A673 (cell line): ENCODE data around the gene FICD. TPM values are rescaled to one million over a fixed set of nuclear protein-coding genes. Genes with fewer than 3 reads are reported as not detected.

ENCODE experiments used
- BruUV-seq: library from RNA; stranded (reverse); fragments of 400-500 nt; replicated peaks from 2 replicates; lab custom pipeline; 2021; lab: Mats Ljungman, UMichigan
- CTCF ChIA-PET: fragments of 300-600 bp; sonication (Branson Sonifier 250); formaldehyde crosslinking; loops from one replicate; lab custom pipeline; 2022; ENCODE audit warnings: antibody characterized with exemption; lab: Charles Lee
- POLR2A ChIA-PET: fragments of 300-600 bp; sonication (Branson Sonifier 250); formaldehyde crosslinking; loops from one replicate; lab custom pipeline; 2022; ENCODE audit warnings: antibody characterized with exemption; ENCODE audit not compliant: low non-redundant PET; lab: Charles Lee
- DNase-seq: peaks from one replicate; pipeline ENCODE4 v3.0.0-alpha.2; 2015; ENCODE audit warnings: low spot score
- H3K27ac ChIP-seq: fragments of 200-600 bp; sonication (generic); 2 replicates; pipeline ENCODE4 v1.5.1; 2016; ENCODE audit warnings: mixed run types, low read depth, mild to moderate bottlenecking, mixed read lengths, antibody characterized with exemption, low read length; ENCODE audit not compliant: poor library complexity, severe bottlenecking
- H3K27me3 ChIP-seq: fragments of 200-600 bp; sonication (generic); replicated peaks from 2 replicates; pipeline ENCODE4 v1.6.1; 2017; ENCODE audit warnings: mixed run types, low read depth, mild to moderate bottlenecking, mixed read lengths, antibody characterized with exemption, low read length; ENCODE audit not compliant: insufficient read depth, poor library complexity
- H3K36me3 ChIP-seq: fragments of 200-600 bp; sonication (generic); 2 replicates; pipeline ENCODE4 v1.6.1; 2016; ENCODE audit warnings: mixed run types, mild to moderate bottlenecking, mixed read lengths, antibody characterized with exemption, low read length; ENCODE audit not compliant: insufficient read depth, poor library complexity, severe bottlenecking
- H3K4me1 ChIP-seq: fragments of 200-600 bp; sonication (generic); 2 replicates; pipeline ENCODE4 v1.6.1; 2017; ENCODE audit warnings: mixed run types, mild to moderate bottlenecking, mixed read lengths, antibody characterized with exemption, low read length; ENCODE audit not compliant: insufficient read depth, poor library complexity, severe bottlenecking
- H3K4me3 ChIP-seq: fragments of 200-600 bp; sonication (generic); 2 replicates; pipeline ENCODE4 v1.5.1; 2016; ENCODE audit warnings: low read depth, mixed run types, mild to moderate bottlenecking, mixed read lengths, low read length; ENCODE audit not compliant: poor library complexity, severe bottlenecking
- H3K9me3 ChIP-seq: fragments of 200-600 bp; sonication (generic); 2 replicates; pipeline ENCODE4 v1.6.1; 2016; ENCODE audit warnings: mixed run types, low read depth, mild to moderate bottlenecking, mixed read lengths, antibody characterized with exemption, low read length; ENCODE audit not compliant: poor library complexity, severe bottlenecking
- EZH2 ChIP-seq: fragments of 200-600 bp; sonication (generic); IDR thresholded peaks from 2 replicates; pipeline ENCODE4 v1.6.1; 2017; ENCODE audit warnings: borderline replicate concordance, low read depth, mild to moderate bottlenecking, mixed read lengths, antibody characterized with exemption, low read length; ENCODE audit not compliant: poor library complexity, severe bottlenecking
- intact Hi-C: fragments of 100-400 bp; cut with micrococcal nuclease; formaldehyde crosslinking; loops from one replicate; pipeline ENCODE4 v1.10.0; 2022; ENCODE audit not compliant: unreplicated experiment
- total RNA-seq: library from RNA; stranded (reverse); gene quantifications from 2 replicates; pipeline ENCODE4 v1.2.3, GENCODE V29; 2021
- TF ChIP-seq, protein P1 (sequence below): fragments of 300-800, 200-600 bp; sonication (generic); conservative IDR thresholded peaks from 2 replicates; pipeline ENCODE4 v1.5.1; 2017; ENCODE audit warnings: low read depth, mild to moderate bottlenecking, antibody characterized with exemption, low read length, moderate library complexity, mixed read lengths

The FICD gene
- total RNA-seq, 1 experiment from 2014 or later: 3.6 TPM

DNA sequence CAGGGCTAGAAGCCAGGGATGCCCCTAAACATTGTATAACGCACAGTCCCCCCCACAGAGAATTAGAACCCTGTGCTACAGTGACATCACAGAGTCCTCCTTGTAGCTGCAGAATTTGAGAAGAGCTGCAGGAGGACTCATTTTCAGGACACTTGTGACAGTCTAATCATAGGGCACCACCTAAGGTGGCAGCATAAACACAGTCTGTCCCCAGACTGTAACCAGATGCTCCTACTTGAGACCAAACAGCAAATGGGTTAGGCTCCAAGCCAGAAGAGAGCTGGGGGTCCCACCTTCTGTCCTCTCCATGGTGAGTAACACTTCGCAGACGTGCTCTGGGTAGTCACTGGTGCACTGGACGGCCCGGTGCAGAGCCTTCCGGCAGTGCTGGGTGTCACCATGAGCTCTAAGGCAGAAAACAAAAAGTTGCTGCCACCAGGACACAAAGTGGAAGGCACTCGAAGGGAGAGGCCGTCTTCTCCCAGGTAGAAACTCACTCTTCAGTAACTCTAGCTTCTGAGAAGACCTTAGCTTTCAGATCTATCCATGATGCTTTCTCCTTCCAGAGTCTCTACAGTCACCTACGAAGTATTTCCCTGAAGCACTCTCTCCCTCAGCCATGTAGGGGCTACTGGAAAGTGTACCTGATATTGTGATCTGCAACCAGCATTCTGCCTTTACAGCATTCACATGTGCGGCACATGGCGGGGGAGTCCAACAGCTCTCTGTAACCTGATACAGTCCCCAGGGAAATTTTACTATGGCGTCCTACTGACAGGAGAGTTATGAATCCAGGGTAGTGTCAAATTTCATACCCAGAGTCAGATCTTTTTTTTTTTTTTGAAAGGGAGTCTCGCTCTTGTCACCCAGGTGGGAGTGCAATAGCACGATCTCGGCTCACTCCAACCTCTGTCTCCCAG is 17.1 kb downstream of the FICD start:
- DNase-seq: peak; percentile 85
- Histone ChIP-seq H3K27me3 (no peaks in the 10 kb centered on the region), H3K9me3 (no peaks in the 10 kb centered on the region), H3K36me3 (peaks cover 92% of the 10 kb centered on the region), H3K27ac (peak overlapping the region; percentile 29), H3K4me1 (peaks cover 21% of the 10 kb centered on the region), H3K4me3 (no peak overlapping the region)
- no TSS peak for BruUV-seq
- intact Hi-C loops: no loop called here
- CTCF ChIA-PET: no interaction called here
- TF ChIP-seq, protein P1, sequence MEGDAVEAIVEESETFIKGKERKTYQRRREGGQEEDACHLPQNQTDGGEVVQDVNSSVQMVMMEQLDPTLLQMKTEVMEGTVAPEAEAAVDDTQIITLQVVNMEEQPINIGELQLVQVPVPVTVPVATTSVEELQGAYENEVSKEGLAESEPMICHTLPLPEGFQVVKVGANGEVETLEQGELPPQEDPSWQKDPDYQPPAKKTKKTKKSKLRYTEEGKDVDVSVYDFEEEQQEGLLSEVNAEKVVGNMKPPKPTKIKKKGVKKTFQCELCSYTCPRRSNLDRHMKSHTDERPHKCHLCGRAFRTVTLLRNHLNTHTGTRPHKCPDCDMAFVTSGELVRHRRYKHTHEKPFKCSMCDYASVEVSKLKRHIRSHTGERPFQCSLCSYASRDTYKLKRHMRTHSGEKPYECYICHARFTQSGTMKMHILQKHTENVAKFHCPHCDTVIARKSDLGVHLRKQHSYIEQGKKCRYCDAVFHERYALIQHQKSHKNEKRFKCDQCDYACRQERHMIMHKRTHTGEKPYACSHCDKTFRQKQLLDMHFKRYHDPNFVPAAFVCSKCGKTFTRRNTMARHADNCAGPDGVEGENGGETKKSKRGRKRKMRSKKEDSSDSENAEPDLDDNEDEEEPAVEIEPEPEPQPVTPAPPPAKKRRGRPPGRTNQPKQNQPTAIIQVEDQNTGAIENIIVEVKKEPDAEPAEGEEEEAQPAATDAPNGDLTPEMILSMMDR: no peak
- TF ChIP-seq EZH2: no peak
- POLR2A ChIA-PET: interaction anchor here (0.6 kb wide), 1 partner anchor 834 kb away, joined by 5 read pairs; no protein-coding TSS in a partner anchor

DNA sequence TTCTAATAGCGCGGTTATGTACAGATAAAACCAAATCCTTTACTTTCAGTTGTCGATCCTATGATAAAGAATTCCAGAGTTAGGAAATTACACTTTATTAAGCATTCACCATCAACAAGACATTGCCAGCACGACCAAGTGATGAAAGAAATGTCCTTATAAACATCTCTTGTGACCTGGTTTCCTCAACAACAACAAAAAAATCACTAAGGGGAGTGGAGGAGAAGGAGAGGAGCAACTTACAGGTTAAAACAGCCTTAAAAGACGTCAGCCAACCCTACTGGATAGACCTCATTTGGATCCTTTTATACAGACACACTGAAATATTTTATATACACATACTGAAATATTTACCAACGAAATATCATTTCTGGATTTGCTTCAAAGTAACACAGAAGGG is 23.1 kb downstream of the FICD start:
- Histone ChIP-seq H3K4me1 (peaks cover 7% of the 10 kb centered on the region), H3K27ac (no peak overlapping the region), H3K9me3 (no peaks in the 10 kb centered on the region), H3K36me3 (peaks cover 79% of the 10 kb centered on the region), H3K27me3 (no peaks in the 10 kb centered on the region), H3K4me3 (no peak overlapping the region)
- POLR2A ChIA-PET: no interaction called here
- CTCF ChIA-PET: no interaction called here
- BruUV-seq: no TSS peak
- TF ChIP-seq, protein P1: no peak
- TF ChIP-seq EZH2: no peak
- intact Hi-C loops: no loop called here
- no peak for DNase-seq

DNA sequence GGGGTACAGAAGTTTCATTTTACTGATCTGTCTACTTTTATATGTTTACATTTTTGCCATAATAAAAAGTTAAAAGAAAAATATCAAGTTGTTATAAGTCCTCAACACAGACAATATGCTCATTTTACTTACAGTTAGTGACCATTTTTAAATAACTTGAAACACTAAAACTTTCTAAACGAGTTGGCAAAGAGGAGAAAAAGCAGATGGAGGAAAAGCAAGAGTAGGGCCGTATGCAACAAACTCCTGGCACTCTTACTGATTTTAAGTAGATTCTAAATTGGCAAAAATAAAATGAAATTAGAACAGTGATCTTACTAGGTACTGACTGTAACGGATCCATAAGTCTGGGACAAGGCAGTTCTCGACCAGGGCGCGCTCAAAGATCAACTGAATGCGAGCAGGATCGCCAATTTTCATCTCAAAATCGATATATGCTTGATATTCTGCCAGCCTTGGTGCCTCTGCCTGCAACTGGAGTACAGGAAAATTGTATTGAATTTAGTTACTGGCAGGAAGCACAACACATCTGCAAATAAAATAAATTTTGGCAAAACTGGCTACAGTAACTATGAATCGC is 23.6 kb downstream of the FICD start:
- H3K27me3 ChIP-seq: no peaks in the 10 kb centered on the region
- CTCF ChIA-PET: no interaction called here
- peaks cover 1% of the 10 kb centered on the region for H3K4me1 ChIP-seq
- H3K27ac ChIP-seq: no peak overlapping the region
- no peaks in the 10 kb centered on the region for H3K9me3 ChIP-seq
- no peak overlapping the region for H3K4me3 ChIP-seq
- no peak for DNase-seq
- intact Hi-C loops: no loop called here
- no TSS peak for BruUV-seq
- TF ChIP-seq, protein P1: no peak
- TF ChIP-seq EZH2: no peak
- H3K36me3 ChIP-seq: peaks cover 79% of the 10 kb centered on the region
- POLR2A ChIA-PET: no interaction called here
